BJ (cell line): Measurements from ENCODE around the gene ZNF148. TPM values are rescaled to one million over a fixed set of nuclear protein-coding genes. Genes with fewer than 3 reads are reported as not detected.
"Not testable (repeated sequence)": the region's sequence is repeated elsewhere in the genome, so short reads cannot be mapped to it uniquely, and the experiment has no call there.

Source experiments
- CTCF ChIA-PET: fragments of 350-600 bp; formaldehyde crosslinking; extraction: SDS; loops from one replicate; lab custom pipeline; 2021; ENCODE audit warnings: antibody characterized with exemption, inconsistent platforms; lab: Yijun Ruan, JAX
- POLR2A ChIA-PET: fragments of 300-600 bp; sonication (Branson Sonifier 250); formaldehyde crosslinking; extraction: SDS; loops from one replicate; lab custom pipeline; 2021; ENCODE audit warnings: antibody characterized with exemption; lab: Charles Lee
- DNase-seq: peaks from one replicate; pipeline ENCODE4 v3.0.0-alpha.2; 2011; ENCODE audit warnings: low read depth
- H3K27me3 ChIP-seq: 2 replicates; pipeline ENCODE4 v1.6.0; 2011; ENCODE audit warnings: low read length; ENCODE audit not compliant: control insufficient read depth, insufficient read depth
- H3K36me3 ChIP-seq: 2 replicates; pipeline ENCODE4 v1.5.1; 2011; ENCODE audit warnings: low read length; ENCODE audit not compliant: control insufficient read depth, insufficient read depth
- H3K4me3 ChIP-seq: 2 replicates; pipeline ENCODE4 v1.5.1; 2011; ENCODE audit warnings: low read depth, mild to moderate bottlenecking, control low read depth, low read length
- polyA plus RNA-seq: library from polyadenylated mRNA; depleted of rRNA; stranded (reverse); fragments of >200 nt; gene quantifications from 2 replicates; pipeline ENCODE4 v1.2.3, GENCODE V29; 2011
- TF ChIP-seq, protein P1 (sequence below): IDR thresholded peaks from 2 replicates; pipeline ENCODE4 v1.5.1; 2011; ENCODE audit warnings: low read depth, mild to moderate bottlenecking, control low read depth, inconsistent platforms, low read length, moderate library complexity; ENCODE audit not compliant: insufficient read depth

ZNF148 gene
- polyA plus RNA-seq, 1 experiment, result 18.4 TPM

DNA sequence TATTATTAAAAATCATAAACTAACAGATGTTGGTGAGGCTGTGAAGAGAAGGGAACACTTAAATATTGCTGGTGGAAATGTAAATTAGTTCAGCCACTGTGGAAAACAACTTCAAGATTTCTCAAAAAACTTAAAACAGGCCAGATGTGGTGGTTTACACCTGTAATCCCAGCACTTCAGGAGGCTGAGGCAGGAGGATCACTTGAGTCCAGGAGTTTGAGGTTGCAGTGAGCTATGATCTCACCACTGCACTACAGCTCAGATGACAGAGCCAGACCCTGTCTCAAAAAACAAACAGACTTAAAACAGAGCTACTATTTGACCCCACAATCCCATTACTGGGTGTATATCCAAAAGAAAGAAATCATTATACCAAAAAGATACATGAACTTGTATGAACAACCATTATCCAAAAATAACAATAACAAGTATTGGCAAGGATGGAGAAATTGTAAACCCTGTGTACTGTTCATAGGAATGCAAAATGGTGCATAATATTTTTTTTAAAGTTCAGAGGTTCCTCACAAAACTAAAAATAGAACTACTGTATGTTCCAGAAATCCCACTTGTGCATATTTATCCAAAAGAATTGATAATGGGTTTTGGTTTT, 25.5 kb downstream of the ZNF148 start:
- Histone ChIP-seq H3K27me3 (no peaks in the 10 kb centered on the region), H3K4me3 (no peak overlapping the region), H3K36me3 (no peaks in the 10 kb centered on the region)
- TF ChIP-seq, protein P1, sequence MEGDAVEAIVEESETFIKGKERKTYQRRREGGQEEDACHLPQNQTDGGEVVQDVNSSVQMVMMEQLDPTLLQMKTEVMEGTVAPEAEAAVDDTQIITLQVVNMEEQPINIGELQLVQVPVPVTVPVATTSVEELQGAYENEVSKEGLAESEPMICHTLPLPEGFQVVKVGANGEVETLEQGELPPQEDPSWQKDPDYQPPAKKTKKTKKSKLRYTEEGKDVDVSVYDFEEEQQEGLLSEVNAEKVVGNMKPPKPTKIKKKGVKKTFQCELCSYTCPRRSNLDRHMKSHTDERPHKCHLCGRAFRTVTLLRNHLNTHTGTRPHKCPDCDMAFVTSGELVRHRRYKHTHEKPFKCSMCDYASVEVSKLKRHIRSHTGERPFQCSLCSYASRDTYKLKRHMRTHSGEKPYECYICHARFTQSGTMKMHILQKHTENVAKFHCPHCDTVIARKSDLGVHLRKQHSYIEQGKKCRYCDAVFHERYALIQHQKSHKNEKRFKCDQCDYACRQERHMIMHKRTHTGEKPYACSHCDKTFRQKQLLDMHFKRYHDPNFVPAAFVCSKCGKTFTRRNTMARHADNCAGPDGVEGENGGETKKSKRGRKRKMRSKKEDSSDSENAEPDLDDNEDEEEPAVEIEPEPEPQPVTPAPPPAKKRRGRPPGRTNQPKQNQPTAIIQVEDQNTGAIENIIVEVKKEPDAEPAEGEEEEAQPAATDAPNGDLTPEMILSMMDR, result no peak
- POLR2A ChIA-PET, result no interaction called here
- DNase-seq, result no peak
- CTCF ChIA-PET, result interaction anchor here (0.6 kb wide), 1 partner anchor 242 kb away, joined by 3 read pairs; no protein-coding TSS in a partner anchor

DNA sequence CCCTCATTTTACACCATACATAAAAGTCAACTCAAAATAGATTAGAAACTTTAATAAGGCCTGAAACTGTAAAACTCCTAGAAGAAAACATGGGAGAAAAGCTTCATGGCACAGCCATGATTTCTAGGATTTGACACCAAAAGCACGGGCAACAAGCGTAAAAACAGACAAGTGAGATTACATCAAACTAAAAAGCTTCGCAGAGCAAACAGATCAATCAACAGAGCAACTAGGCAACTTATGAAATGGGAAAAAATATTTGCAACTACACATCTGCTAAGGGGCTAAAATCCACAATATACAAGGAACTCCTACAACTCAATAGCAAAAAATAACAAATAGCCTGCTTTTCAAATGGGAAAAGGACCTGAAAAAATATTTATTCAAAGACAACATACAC, 26.1 kb downstream of the ZNF148 start:
- DNase-seq, result no peak
- ChIA-PET CTCF (no interaction called here), POLR2A (no interaction called here)
- H3K4me3 ChIP-seq, result no peak overlapping the region
- TF ChIP-seq, protein P1, result no peak
- no peaks in the 10 kb centered on the region for H3K27me3 ChIP-seq
- H3K36me3 ChIP-seq, result no peaks in the 10 kb centered on the region

DNA sequence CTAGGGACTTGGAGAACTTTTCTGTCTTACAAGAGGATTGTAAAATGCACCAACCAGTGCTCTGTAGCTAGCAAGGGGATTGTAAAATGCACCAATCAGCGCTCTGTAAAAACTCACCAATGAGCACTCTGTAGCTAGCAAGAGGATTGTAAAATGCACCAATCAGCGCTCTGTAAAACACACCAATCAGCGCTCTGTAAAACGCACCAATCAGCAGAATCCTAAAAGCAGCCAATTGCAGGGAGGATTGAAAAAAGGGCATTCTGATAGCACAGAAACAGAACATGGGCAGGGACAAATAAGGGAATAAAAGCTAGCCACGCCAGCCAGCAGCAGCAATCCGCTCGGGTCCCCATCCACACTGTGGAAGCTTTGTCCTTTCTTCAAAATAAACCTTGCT, 31.8 kb downstream of the ZNF148 start:
- DNase-seq, H3K27me3 ChIP-seq, POLR2A ChIA-PET, H3K36me3 ChIP-seq, CTCF ChIA-PET, H3K4me3 ChIP-seq: not testable (repeated sequence)

DNA sequence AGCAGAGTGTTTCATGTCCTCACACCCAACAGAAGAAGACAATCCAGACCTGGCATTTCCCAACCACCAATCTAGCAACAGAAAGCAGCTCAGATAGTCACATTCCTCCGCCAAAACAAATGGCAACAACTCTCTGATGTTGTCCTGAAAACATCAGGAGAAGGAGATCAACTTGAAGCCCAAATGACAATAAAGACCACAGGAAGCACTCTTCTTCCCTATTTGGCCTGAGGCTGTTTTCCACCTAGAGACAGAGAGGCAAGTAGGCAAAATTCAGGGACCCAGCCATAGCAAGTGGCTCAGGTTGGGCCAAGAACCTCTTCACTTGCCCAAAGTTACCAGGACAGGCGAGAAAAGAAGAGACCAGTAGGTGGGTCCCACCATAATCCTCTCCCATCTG, 35.0 kb downstream of the ZNF148 start:
- no peak for DNase-seq
- H3K27me3 ChIP-seq, result no peaks in the 10 kb centered on the region
- POLR2A ChIA-PET, result no interaction called here
- no peaks in the 10 kb centered on the region for H3K36me3 ChIP-seq
- CTCF ChIA-PET, result no interaction called here
- no peak overlapping the region for H3K4me3 ChIP-seq
- TF ChIP-seq, protein P1, result no peak

DNA sequence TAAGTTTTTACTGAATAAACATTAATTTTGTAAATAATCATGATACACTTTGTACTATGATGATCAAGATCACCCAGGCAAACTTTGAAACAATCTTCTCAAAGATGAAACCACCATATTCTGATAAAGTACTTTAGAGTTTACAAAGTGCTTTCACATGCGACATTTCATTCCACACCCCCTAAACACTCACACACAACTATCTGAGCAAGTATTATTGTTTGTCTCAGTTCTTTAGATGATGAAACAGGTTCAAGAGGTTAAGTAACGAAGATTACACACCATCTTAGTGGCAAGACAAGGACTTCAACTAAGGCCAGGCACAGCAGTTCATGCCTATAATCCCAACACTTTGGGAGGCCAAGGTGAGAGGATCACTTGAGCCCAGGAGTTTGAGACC, 37.6 kb downstream of the ZNF148 start:
- TF ChIP-seq, protein P1, result no peak
- CTCF ChIA-PET, result interaction anchor here (0.6 kb wide), 1 partner anchor 87 kb away, joined by 3 read pairs; no protein-coding TSS in a partner anchor
- POLR2A ChIA-PET, result interaction anchor here (0.6 kb wide), 1 partner anchor 286 kb away, joined by 8 read pairs; no protein-coding TSS in a partner anchor
- Histone ChIP-seq H3K27me3 (no peaks in the 10 kb centered on the region), H3K36me3 (no peaks in the 10 kb centered on the region), H3K4me3 (no peak overlapping the region)
- no peak for DNase-seq
